Stimulated activated naive CD8-positive, alpha-beta T cell treated with anti-CD3 and anti-CD28 coated beads, Interleukin-15, amount 100 ng/mL, for 72 hours (primary cell): ENCODE results near the gene TBC1D1.

Source experiments
- ATAC-seq: fragments of 150-1000 bp; cut with Tn5 transposase; 2 replicates; pipeline ENCODE4 v1.10.0; 2021; ENCODE audit warnings: mild to moderate bottlenecking, moderate library complexity
- DNase-seq, 2 donors: peaks; one replicate each; pipeline ENCODE4 v3.0.0; 2021 to 2022
- H3K27ac Mint-ChIP-seq, 2 donors: one replicate each; pipeline ENCODE4 v1.8.0; 2022; ENCODE audit warnings: mild to moderate bottlenecking in 2 of 2, mixed read lengths in 2 of 2, moderate library complexity in 2 of 2
- H3K27me3 Mint-ChIP-seq: one replicate; pipeline ENCODE4 v1.8.0; 2022; ENCODE audit warnings: mixed read lengths
- H3K4me1 Mint-ChIP-seq: one replicate; pipeline ENCODE4 v1.8.0; 2022; ENCODE audit warnings: mild to moderate bottlenecking, mixed read lengths
- H3K4me3 Mint-ChIP-seq, 2 donors: one replicate each; pipeline ENCODE4 v1.8.0; 2022; ENCODE audit warnings: mild to moderate bottlenecking in 2 of 2, mixed read lengths in 2 of 2, moderate library complexity in 1 of 2
- H3K9me3 Mint-ChIP-seq, 2 donors: one replicate each; pipeline ENCODE4 v1.8.0; 2022; ENCODE audit warnings: mixed read lengths in 2 of 2

Gene TBC1D1

DNA sequence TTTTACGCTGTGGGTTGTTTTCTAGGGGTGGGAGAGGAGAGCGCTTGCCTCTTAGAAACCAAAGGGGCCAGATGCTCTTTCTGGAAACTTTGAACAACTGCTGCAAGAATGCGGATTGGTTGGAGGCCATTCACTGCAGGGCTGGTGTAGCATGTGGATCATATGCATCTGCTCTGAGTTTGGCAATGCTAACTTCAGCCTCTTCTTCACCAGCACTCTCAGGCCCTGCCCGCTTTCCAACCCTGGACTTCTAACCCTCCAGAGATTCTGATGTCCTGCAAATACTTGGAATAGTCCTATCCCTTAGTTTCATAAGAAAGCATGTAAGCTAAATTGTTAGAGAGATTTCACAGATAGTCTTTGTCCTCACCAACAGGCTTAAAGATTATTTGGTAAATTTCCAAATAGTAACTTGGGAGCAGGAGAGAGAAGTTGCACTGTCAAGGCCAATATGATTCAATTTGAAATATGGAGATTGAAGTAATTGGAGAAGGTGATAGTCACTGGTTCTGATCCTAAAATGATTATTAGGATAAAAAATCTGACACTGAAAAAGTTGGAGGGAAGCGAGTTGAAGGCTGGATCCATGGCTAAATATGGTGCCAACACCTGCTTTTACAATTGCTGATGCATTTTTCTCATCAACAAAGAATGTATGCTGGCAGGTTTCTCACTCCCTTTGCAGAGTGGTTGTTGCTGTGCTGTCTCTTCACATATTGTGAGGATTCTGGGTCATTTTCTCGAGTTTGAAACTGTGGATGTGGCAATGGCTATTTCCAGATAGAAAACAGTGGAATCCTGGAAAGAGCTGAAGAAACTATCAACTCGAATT, 279.7 kb downstream of the TBC1D1 start:
- H3K27me3 Mint-ChIP-seq = no peaks in the 10 kb centered on the region
- DNase-seq (no peak), ATAC-seq (no peak)
- no peak overlapping the region for H3K27ac Mint-ChIP-seq
- H3K4me3 Mint-ChIP-seq = no peak overlapping the region
- H3K4me1 Mint-ChIP-seq = peaks cover 42% of the 10 kb centered on the region
- H3K9me3 Mint-ChIP-seq = peaks cover 2 to 8% of the 10 kb centered on the region in 2 donors

DNA sequence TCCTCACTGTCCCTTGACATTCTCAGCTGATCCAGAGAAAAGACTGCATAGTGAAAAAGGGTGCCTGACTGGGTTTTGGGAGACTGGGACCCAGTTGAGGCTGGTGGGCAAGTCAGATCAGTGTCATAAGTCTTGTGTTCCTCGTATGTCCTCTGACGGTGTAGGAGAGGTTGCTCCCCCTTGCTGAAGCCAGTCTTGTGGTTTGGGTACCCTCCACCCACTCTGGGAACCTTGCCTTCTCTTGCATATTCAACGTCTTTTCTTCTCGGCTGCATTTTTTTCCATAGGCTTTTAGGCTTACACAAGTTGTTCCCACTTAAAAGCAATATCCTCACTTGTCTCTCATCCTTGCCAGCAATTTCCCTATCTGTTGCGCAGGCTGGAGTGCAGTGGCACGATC, 281.2 kb downstream of the TBC1D1 start:
- DNase-seq (no peak), ATAC-seq (no peak)
- H3K27ac Mint-ChIP-seq = no peak overlapping the region
- H3K27me3 Mint-ChIP-seq = no peaks in the 10 kb centered on the region
- H3K4me1 Mint-ChIP-seq = peaks cover 39% of the 10 kb centered on the region
- no peaks in the 10 kb centered on the region for H3K9me3 Mint-ChIP-seq
- no peak overlapping the region for H3K4me3 Mint-ChIP-seq

DNA sequence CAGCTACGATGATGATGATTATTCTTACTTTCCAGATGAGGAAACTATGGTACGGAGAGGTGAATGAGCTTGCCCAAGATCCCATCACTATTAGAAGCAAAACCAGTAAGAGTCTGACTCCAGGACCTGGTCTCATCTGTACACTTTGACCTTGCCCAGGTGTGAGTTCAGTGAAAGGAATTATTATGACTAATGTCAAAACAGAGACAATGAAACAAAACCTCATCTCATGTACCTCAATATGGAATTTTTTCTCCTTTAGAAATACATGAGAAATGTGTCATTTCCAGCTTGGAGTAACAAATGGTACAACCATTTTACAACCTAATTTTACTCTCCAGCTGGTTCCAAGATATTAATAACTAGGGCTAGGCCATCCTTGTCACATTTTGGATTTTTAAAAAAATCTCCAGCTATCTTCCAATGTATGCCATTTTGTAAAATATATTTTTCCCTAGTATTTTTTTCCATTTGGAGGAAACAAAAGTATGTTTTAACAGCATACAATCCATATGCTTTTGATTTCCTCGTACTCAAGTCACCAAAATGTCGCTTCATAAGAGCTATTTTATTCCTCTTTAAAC, 283.1 kb downstream of the TBC1D1 start:
- Mint-ChIP-seq H3K4me3 (no peak overlapping the region), H3K9me3 (no peaks in the 10 kb centered on the region), H3K27me3 (no peaks in the 10 kb centered on the region), H3K4me1 (peaks cover 58% of the 10 kb centered on the region), H3K27ac (peak overlapping the region in 1 of 2 donors; percentile 85)
- DNase-seq (no peak), ATAC-seq (no peak)

DNA sequence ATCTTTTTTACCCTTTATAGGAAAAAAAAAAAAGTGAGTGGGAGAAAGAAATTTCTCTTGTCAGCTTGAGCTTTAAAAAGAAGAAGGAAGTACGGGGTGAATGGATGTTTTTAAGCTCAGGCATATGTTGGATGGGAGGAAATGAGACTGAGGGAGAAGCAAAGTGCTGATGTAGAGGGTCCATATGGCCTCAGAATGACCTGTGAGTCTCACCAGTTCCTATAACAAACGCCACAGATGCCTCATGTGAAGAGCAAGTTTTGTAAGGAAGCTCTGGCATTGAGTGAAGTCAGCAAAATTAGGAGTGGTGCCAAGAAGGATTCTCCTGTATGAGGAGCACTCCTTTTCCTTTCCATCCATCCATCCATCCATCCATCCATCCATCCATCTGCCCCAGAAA, 283.9 kb downstream of the TBC1D1 start:
- DNase-seq (no peak), ATAC-seq (no peak)
- Mint-ChIP-seq H3K4me3 (no peak overlapping the region), H3K9me3 (no peaks in the 10 kb centered on the region), H3K27me3 (no peaks in the 10 kb centered on the region), H3K4me1 (peaks cover 66% of the 10 kb centered on the region), H3K27ac (no peak overlapping the region)

DNA sequence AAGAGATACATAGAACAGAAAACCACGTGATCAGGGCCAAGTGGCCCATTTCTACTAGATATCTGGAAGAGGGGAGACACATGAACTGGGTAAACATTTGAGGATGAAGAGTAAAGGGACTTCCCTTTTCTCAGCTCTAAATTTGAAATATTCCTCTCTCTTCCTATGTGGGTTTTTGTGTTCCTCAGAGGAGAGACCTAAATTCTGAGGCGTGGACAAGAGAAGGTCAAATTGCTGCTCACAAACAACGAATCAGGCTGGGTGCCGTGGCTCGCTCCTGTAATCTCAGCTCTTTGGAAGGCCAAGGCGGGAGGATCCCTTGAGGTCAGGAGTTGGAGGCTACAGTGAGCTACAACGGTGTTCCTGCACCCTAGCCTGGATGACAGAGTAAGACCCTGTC, 285.3 kb downstream of the TBC1D1 start:
- Mint-ChIP-seq H3K4me1 (peaks cover 71% of the 10 kb centered on the region), H3K4me3 (peak overlapping the region; percentile 9 to 23), H3K27me3 (no peaks in the 10 kb centered on the region), H3K9me3 (no peaks in the 10 kb centered on the region), H3K27ac (no peak overlapping the region)
- DNase-seq = no peak
- ATAC-seq = no peak

DNA sequence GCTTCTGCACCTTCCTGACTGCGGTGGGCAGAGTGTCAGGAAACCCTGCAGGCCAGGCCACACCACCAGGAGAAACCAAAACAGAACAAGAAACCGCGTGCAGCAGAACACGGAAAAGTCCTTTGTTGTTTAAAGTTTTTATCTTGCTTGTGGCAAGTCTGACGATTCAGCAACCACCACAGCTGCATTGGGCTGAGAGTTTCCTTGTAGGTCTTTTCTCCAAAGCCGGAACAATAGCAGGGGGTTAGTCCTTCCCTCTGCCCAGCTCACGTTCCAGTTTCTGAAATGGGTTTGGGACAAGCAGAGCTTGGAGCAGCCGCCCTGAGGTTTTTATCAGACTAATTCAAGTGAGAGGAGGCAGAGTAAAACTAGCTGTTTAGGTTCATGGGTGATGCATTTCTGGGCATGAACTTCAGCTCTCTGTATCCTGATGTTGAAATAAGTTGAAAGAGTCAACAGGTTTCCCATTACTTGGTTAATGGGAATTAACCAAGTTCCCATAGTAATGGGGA, 286.2 kb downstream of the TBC1D1 start:
- peaks cover 67% of the 10 kb centered on the region for H3K4me1 Mint-ChIP-seq
- no peaks in the 10 kb centered on the region for H3K9me3 Mint-ChIP-seq
- ATAC-seq (peak; percentile 64), DNase-seq (peak; percentile 35 to 47)
- no peaks in the 10 kb centered on the region for H3K27me3 Mint-ChIP-seq
- H3K4me3 Mint-ChIP-seq = peak overlapping the region; percentile 63
- H3K27ac Mint-ChIP-seq = no peak overlapping the region

DNA sequence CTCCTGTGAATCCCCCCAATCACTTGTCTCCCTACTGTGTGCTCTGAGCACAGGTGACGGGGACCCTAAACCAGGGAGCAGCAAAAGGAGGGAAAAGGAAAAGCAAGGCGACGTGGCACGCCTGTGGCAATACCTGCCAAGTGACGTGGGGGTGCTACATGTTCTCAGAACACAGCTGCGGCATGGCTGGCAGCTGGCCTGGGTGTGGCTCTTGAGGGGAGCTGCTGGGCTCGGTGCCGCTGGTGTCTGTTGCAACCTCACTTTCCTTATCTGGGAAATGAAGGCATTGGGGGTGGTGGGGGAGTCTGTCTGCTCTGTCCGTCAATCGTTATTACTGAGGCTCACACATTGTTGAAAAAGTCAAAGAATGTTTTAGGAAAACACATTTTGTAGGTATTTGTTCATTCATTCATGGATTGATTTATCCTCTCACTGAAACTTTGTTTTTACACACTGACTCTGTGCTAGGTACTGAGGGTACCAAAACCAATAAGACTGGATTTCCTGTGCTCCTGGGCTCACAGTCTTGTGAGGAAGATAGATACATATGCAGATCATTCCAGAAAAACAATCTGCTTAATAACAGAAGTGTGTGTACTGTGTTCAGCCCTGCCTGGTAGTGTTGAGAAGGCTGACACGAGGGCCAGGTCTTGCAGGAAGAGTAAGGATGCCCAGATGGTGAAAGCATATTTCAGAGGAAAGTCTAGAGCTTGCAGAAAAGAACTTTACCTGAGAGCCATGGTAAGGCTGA, 286.9 kb downstream of the TBC1D1 start:
- H3K27me3 Mint-ChIP-seq = no peaks in the 10 kb centered on the region
- peaks cover 67% of the 10 kb centered on the region for H3K4me1 Mint-ChIP-seq
- peak overlapping the region in 1 of 2 donors; percentile 6 for H3K27ac Mint-ChIP-seq
- DNase-seq (peak in 1 of 2 donors; percentile 30), ATAC-seq (peak; percentile 65)
- no peaks in the 10 kb centered on the region for H3K9me3 Mint-ChIP-seq
- peak overlapping the region; percentile 63 for H3K4me3 Mint-ChIP-seq

DNA sequence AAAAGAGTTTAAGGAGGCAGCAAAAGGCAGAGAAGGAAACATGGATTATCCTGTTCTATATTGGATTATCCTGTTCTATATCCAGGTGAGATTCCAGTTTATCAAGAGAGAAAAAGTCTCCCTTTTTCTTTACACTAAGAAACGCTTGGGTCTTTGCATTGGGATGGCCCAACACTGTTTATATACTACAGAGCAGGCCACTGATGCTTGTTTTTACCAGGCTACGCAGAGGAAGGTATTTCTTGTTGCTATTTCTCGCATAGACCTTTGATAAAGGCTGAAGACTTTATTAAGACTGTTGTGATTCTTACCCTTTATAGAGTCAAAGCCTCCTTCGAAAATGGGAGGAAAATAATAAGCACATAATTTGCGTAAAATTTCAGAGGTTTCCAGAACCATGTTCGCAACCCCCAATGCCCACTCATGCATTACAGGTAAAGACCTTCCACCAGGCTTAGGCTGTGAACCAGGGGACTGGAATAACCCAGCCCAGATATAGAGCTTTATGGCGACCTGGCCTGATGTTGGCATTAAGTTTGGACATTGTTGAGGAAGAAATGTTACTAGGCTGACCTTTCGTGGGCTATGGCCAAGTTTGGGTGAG, 287.6 kb downstream of the TBC1D1 start:
- H3K4me1 Mint-ChIP-seq = peaks cover 65% of the 10 kb centered on the region
- DNase-seq (no peak), ATAC-seq (no peak)
- no peaks in the 10 kb centered on the region for H3K9me3 Mint-ChIP-seq
- H3K27ac Mint-ChIP-seq = no peak overlapping the region
- no peak overlapping the region for H3K4me3 Mint-ChIP-seq
- no peaks in the 10 kb centered on the region for H3K27me3 Mint-ChIP-seq

DNA sequence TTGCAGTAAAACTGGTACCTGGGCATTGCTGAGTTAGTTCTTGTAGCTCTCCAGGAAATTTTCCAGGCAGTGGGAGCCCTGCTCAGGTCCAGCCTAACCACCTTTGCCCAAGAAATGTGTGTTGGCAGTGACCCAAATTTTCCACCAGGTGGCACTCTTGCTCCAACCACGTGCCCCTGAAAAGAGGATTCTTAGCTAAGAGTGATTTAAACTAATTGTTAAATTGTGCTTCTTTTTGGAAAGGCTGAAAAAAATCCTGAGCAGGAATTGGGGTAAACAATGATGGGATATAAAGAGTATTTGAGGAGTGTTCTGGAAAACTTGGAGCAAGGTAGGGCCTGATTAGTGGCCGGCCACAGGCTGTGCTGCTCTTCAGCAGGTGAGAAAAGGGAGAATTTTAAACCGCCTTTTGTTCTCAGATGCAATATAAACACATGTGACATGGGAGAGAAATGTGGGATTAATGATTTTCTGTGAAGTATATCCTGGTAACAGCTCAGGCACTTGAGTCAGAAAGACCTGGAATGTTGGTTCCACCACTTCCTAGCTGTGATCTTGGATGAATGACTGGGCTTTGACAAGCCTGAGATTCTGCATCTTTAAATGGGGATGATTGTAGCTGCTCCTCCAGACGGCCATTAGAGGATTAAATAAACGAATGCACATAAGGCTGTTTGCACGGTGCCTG, 288.9 kb downstream of the TBC1D1 start:
- Mint-ChIP-seq H3K27ac (peak overlapping the region; percentile 5 to 69), H3K27me3 (no peaks in the 10 kb centered on the region), H3K4me1 (peaks cover 52% of the 10 kb centered on the region), H3K9me3 (no peaks in the 10 kb centered on the region), H3K4me3 (no peak overlapping the region)
- peak; percentile 67 to 70 for DNase-seq
- peak; percentile 63 for ATAC-seq

DNA sequence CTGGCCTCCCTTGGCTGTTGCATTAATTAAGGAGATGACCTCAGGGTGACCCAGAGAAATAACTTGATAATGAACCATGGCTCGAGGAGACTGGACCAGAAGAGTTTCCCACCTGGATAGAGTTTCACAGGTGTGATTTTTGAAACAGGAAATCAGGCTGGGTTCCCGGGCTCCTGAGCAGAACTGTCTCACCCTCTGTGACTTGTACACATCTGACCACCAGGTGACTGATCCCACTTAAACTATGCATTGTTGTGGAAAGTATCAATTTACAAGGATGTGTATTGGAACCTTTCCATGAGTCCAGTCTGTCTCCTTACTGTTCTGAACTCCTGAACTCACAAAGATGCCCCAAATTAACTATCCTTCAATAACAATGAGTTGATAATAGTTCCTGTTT, 289.6 kb downstream of the TBC1D1 start:
- no peak overlapping the region for H3K4me3 Mint-ChIP-seq
- DNase-seq (no peak), ATAC-seq (no peak)
- peaks cover 45% of the 10 kb centered on the region for H3K4me1 Mint-ChIP-seq
- no peak overlapping the region for H3K27ac Mint-ChIP-seq
- no peaks in the 10 kb centered on the region for H3K9me3 Mint-ChIP-seq
- no peaks in the 10 kb centered on the region for H3K27me3 Mint-ChIP-seq

DNA sequence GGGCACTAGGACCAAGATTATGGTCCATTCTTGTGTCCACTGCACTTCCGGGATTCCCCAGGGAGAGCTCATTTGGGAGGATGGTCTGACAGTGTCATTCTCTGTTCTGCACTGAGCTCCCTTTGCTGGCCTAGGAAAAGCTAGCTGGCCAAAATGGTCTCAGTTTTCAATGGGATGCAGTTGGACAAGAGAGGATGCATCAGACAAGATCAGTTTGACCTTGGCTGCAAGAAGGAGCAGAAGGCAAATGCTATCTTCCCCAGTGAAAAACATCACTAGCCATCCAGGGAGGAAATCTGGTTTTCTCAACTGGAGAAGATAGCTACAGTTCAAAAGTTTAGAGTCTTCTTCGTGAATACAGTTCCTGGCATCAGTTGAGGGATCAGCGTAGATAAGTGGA, 290.4 kb downstream of the TBC1D1 start:
- Mint-ChIP-seq H3K9me3 (no peaks in the 10 kb centered on the region), H3K27ac (no peak overlapping the region), H3K4me3 (no peak overlapping the region), H3K27me3 (no peaks in the 10 kb centered on the region), H3K4me1 (peaks cover 40% of the 10 kb centered on the region)
- ATAC-seq = no peak
- no peak for DNase-seq

DNA sequence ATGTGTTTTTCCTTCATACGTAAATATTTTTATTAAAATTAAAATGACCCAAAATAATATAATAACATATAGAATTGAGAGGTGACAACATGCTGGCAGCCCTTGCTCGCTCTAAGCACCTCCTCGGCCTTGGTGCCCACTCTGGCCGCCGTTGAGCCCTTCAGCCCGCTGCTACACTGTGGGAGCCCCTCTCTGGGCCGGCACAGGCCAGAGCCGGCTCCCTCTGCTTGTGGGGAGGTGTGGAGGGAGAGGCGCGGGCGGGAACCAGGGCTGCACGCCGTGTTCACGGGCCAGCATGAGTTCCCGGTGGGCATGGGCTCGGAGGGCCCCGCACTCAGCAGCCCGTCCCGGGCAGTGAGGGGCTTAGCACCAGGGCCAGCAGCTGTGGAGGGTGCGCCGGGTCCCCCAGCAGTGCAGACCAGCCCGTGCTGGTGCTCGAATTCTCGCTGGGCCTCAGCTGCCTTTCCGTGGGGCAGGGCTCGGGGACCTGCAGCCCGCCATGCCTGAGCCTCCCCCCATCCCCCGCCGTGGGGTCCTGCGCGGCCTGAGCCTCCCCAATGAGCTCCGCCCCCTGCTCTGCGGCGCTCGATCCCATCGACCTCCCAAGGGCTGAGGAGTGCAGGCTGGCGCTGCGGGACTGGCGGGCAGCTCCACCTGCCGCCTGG, 291.6 kb downstream of the TBC1D1 start:
- no peak for DNase-seq
- no peaks in the 10 kb centered on the region for H3K9me3 Mint-ChIP-seq
- peaks cover 29% of the 10 kb centered on the region for H3K4me1 Mint-ChIP-seq
- no peak overlapping the region for H3K4me3 Mint-ChIP-seq
- ATAC-seq = peak; percentile 61
- no peaks in the 10 kb centered on the region for H3K27me3 Mint-ChIP-seq
- no peak overlapping the region for H3K27ac Mint-ChIP-seq

DNA sequence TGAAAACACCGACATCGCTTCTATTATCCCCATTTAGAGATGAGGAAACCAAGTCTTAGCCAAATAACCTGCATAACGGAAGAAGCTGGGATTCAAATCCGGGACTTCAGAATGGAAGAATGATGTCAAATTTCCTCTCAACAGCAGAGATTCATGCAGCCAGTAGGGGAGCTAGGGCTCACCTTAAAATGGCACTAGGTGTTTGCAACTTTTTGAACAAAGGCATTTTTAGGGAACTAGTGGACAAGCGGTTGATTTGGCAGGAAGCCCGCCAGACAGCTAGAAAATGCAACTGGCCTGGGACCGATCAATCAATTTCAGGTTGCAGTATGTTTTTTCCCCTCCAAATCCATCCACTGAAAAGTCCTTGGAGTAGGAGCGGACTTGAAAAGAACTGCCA, 293.5 kb downstream of the TBC1D1 start:
- H3K27me3 Mint-ChIP-seq = no peaks in the 10 kb centered on the region
- H3K9me3 Mint-ChIP-seq = no peaks in the 10 kb centered on the region
- H3K27ac Mint-ChIP-seq = no peak overlapping the region
- no peak for DNase-seq
- H3K4me1 Mint-ChIP-seq = peaks cover 9% of the 10 kb centered on the region
- ATAC-seq = no peak
- H3K4me3 Mint-ChIP-seq = no peak overlapping the region

DNA sequence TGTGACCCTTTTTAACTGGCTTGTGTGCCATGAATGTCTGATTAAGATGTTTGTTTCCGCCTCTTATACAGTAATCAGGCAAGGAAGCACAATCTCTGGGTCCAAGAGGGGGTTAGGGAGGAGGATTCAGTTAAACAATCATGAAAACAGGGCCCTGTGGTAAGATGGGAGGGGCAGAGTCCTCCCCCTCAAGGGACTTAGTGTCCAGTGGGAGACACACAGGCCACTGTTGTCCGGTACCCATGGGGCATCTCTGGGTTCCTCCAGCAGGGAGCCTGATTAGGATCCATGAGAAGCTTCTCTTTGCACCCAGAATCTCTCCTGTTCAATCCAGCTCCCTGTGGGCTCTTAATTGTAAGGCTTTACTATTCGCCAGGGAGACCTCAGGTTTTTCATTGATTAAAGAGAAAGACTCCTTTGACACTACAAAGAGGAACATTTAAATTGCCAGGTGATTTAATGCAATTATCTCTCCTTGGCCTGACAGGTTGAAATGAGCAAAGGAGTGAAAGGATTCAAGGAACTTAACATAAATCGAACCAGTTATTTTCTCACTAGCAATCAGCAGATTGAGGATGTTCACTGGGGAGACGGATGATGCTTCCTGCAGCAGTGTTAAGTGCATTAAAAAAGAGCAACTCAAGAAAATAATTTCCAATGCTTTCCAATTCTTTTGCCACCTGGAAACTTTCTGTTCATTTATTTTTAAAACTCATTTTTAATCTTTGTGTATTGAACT, 294.7 kb downstream of the TBC1D1 start:
- DNase-seq = no peak
- no peak overlapping the region for H3K4me3 Mint-ChIP-seq
- no peaks in the 10 kb centered on the region for H3K9me3 Mint-ChIP-seq
- ATAC-seq = no peak
- no peaks in the 10 kb centered on the region for H3K4me1 Mint-ChIP-seq
- no peak overlapping the region for H3K27ac Mint-ChIP-seq
- H3K27me3 Mint-ChIP-seq = no peaks in the 10 kb centered on the region
